A673 (cell line): ENCODE data around the gene HBA2. TPM values are rescaled to one million over a fixed set of nuclear protein-coding genes. Genes with fewer than 3 reads are reported as not detected.

Experiments
- BruUV-seq: library from RNA; stranded (reverse); fragments of 400-500 nt; replicated peaks from 2 replicates; lab custom pipeline; 2021; lab: Mats Ljungman, UMichigan
- CTCF ChIA-PET: fragments of 300-600 bp; sonication (Branson Sonifier 250); formaldehyde crosslinking; loops from one replicate; lab custom pipeline; 2022; ENCODE audit warnings: antibody characterized with exemption; lab: Charles Lee
- POLR2A ChIA-PET: fragments of 300-600 bp; sonication (Branson Sonifier 250); formaldehyde crosslinking; loops from one replicate; lab custom pipeline; 2022; ENCODE audit warnings: antibody characterized with exemption; ENCODE audit not compliant: low non-redundant PET; lab: Charles Lee
- DNase-seq: peaks from one replicate; pipeline ENCODE4 v3.0.0-alpha.2; 2015; ENCODE audit warnings: low spot score
- H3K27ac ChIP-seq: fragments of 200-600 bp; sonication (generic); 2 replicates; pipeline ENCODE4 v1.5.1; 2016; ENCODE audit warnings: mixed run types, low read depth, mild to moderate bottlenecking, mixed read lengths, antibody characterized with exemption, low read length; ENCODE audit not compliant: poor library complexity, severe bottlenecking
- H3K27me3 ChIP-seq: fragments of 200-600 bp; sonication (generic); replicated peaks from 2 replicates; pipeline ENCODE4 v1.6.1; 2017; ENCODE audit warnings: mixed run types, low read depth, mild to moderate bottlenecking, mixed read lengths, antibody characterized with exemption, low read length; ENCODE audit not compliant: insufficient read depth, poor library complexity
- H3K36me3 ChIP-seq: fragments of 200-600 bp; sonication (generic); 2 replicates; pipeline ENCODE4 v1.6.1; 2016; ENCODE audit warnings: mixed run types, mild to moderate bottlenecking, mixed read lengths, antibody characterized with exemption, low read length; ENCODE audit not compliant: insufficient read depth, poor library complexity, severe bottlenecking
- H3K4me1 ChIP-seq: fragments of 200-600 bp; sonication (generic); 2 replicates; pipeline ENCODE4 v1.6.1; 2017; ENCODE audit warnings: mixed run types, mild to moderate bottlenecking, mixed read lengths, antibody characterized with exemption, low read length; ENCODE audit not compliant: insufficient read depth, poor library complexity, severe bottlenecking
- H3K4me3 ChIP-seq: fragments of 200-600 bp; sonication (generic); 2 replicates; pipeline ENCODE4 v1.5.1; 2016; ENCODE audit warnings: low read depth, mixed run types, mild to moderate bottlenecking, mixed read lengths, low read length; ENCODE audit not compliant: poor library complexity, severe bottlenecking
- H3K9me3 ChIP-seq: fragments of 200-600 bp; sonication (generic); 2 replicates; pipeline ENCODE4 v1.6.1; 2016; ENCODE audit warnings: mixed run types, low read depth, mild to moderate bottlenecking, mixed read lengths, antibody characterized with exemption, low read length; ENCODE audit not compliant: poor library complexity, severe bottlenecking
- EZH2 ChIP-seq: fragments of 200-600 bp; sonication (generic); IDR thresholded peaks from 2 replicates; pipeline ENCODE4 v1.6.1; 2017; ENCODE audit warnings: borderline replicate concordance, low read depth, mild to moderate bottlenecking, mixed read lengths, antibody characterized with exemption, low read length; ENCODE audit not compliant: poor library complexity, severe bottlenecking
- intact Hi-C: fragments of 100-400 bp; cut with micrococcal nuclease; formaldehyde crosslinking; loops from one replicate; pipeline ENCODE4 v1.10.0; 2022; ENCODE audit not compliant: unreplicated experiment
- total RNA-seq: library from RNA; stranded (reverse); gene quantifications from 2 replicates; pipeline ENCODE4 v1.2.3, GENCODE V29; 2021
- TF ChIP-seq, protein P1 (sequence below): fragments of 300-800, 200-600 bp; sonication (generic); conservative IDR thresholded peaks from 2 replicates; pipeline ENCODE4 v1.5.1; 2017; ENCODE audit warnings: low read depth, mild to moderate bottlenecking, antibody characterized with exemption, low read length, moderate library complexity, mixed read lengths

The HBA2 gene
- total RNA-seq, 1 experiment from 2014 or later: 6.1 TPM

- Histone ChIP-seq H3K9me3 (no peaks in the 10 kb centered on the region), H3K36me3 (no peaks in the 10 kb centered on the region), H3K27me3 (no peaks in the 10 kb centered on the region), H3K4me3 (no peak overlapping the region), H3K4me1 (no peaks in the 10 kb centered on the region), H3K27ac (no peak overlapping the region)
- no peak for DNase-seq
- intact Hi-C loops: no loop called here
- ChIA-PET CTCF (no interaction called here), POLR2A (no interaction called here)
- TF ChIP-seq, protein P1, sequence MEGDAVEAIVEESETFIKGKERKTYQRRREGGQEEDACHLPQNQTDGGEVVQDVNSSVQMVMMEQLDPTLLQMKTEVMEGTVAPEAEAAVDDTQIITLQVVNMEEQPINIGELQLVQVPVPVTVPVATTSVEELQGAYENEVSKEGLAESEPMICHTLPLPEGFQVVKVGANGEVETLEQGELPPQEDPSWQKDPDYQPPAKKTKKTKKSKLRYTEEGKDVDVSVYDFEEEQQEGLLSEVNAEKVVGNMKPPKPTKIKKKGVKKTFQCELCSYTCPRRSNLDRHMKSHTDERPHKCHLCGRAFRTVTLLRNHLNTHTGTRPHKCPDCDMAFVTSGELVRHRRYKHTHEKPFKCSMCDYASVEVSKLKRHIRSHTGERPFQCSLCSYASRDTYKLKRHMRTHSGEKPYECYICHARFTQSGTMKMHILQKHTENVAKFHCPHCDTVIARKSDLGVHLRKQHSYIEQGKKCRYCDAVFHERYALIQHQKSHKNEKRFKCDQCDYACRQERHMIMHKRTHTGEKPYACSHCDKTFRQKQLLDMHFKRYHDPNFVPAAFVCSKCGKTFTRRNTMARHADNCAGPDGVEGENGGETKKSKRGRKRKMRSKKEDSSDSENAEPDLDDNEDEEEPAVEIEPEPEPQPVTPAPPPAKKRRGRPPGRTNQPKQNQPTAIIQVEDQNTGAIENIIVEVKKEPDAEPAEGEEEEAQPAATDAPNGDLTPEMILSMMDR: no peak
- no peak for TF ChIP-seq EZH2
- BruUV-seq: no TSS peak
These were observed 29.6 kb upstream of the HBA2 start for GRCh38 chr16:143047-143446.

GRCh38 chr16:143456-143855 is 29.2 kb upstream of the HBA2 start:
- H3K27me3 ChIP-seq: no peaks in the 10 kb centered on the region
- H3K4me1 ChIP-seq: no peaks in the 10 kb centered on the region
- H3K9me3 ChIP-seq: no peaks in the 10 kb centered on the region
- CTCF ChIA-PET: interaction anchor here (0.6 kb wide), 1 partner anchor 219 kb away, joined by 5 read pairs; no protein-coding TSS in a partner anchor
- TF ChIP-seq EZH2: no peak
- TF ChIP-seq, protein P1: no peak
- no peak for DNase-seq
- BruUV-seq: no TSS peak
- POLR2A ChIA-PET: no interaction called here
- no peak overlapping the region for H3K27ac ChIP-seq
- no peaks in the 10 kb centered on the region for H3K36me3 ChIP-seq
- H3K4me3 ChIP-seq: no peak overlapping the region
- intact Hi-C loops: no loop called here

GRCh38 chr16:144797-145252 is 27.9 kb upstream of the HBA2 start:
- DNase-seq: no peak
- no TSS peak for BruUV-seq
- TF ChIP-seq EZH2: no peak
- TF ChIP-seq, protein P1: no peak
- H3K4me1 ChIP-seq: no peaks in the 10 kb centered on the region
- intact Hi-C loops: no loop called here
- H3K27me3 ChIP-seq: no peaks in the 10 kb centered on the region
- no peak overlapping the region for H3K27ac ChIP-seq
- CTCF ChIA-PET: no interaction called here
- no peaks in the 10 kb centered on the region for H3K9me3 ChIP-seq
- H3K36me3 ChIP-seq: no peaks in the 10 kb centered on the region
- POLR2A ChIA-PET: no interaction called here
- no peak overlapping the region for H3K4me3 ChIP-seq
